Measurements from ENCODE around the gene AIF1. TPM values are rescaled to one million over a fixed set of nuclear protein-coding genes. Genes with fewer than 3 reads are reported as not detected.

AIF1 gene
- total RNA-seq, 5 donors from 2014 or later (not counting 1 experiment from before 2014, with no cell fraction given): 7.6 to 54.3 (median 18.1) TPM

DNA sequence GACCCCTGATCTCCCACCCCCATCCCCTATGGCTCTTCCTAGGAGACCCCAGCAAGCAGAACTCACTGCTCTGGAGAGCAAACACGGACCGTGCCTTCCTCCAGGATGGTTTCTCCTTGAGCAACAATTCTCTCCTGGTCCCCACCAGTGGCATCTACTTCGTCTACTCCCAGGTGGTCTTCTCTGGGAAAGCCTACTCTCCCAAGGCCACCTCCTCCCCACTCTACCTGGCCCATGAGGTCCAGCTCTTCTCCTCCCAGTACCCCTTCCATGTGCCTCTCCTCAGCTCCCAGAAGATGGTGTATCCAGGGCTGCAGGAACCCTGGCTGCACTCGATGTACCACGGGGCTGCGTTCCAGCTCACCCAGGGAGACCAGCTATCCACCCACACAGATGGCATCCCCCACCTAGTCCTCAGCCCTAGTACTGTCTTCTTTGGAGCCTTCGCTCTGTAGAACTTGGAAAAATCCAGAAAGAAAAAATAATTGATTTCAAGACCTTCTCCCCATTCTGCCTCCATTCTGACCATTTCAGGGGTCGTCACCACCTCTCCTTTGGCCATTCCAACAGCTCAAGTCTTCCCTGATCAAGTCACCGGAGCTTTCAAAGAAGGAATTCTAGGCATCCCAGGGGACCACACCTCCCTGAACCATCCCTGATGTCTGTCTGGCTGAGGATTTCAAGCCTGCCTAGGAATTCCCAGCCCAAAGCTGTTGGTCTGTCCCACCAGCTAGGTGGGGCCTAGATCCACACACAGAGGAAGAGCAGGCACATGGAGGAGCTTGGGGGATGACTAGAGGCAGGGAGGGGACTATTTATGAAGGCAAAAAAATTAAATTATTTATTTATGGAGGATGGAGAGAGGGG is 41.6 kb upstream of the AIF1 start:
- DNase-seq: no peak
- no peaks in the 10 kb centered on the region for H3K27me3 Mint-ChIP-seq
- ATAC-seq (replicated peaks in 1 of 4): no peak
- H3K27ac ChIP-seq (ENCODE audit: low read length): peak overlapping the region; percentile 92
- WGBS (ENCODE audit: insufficient coverage): 88% methylated on average over 9 of the region's 9 CpGs
- peaks cover 53 to 93% of the 10 kb centered on the region in 2 experiments for H3K4me1 ChIP-seq (ENCODE audit: control insufficient read depth in 1 of 2, extremely low read depth in 1 of 2, insufficient read depth in 2 of 2, low read length in 2 of 2)
- ChIA-PET CTCF (interaction anchor here (0.5 to 1.4 kb wide), 7 partner anchors 10 to 164 kb away, joined by 3 to 8 read pairs (median 3); no protein-coding TSS in a partner anchor), POLR2A (interaction anchor here (0.6 to 1.5 kb wide), 2 partner anchors 18 to 19 kb away, joined by 5 to 6 read pairs; partner anchors contain the start of gene NCR3 (in 1 of the 2))
- H3K4me1 Mint-ChIP-seq: peaks cover 94 to 95% (median 94%) of the 10 kb centered on the region in 3 donors
- H3K9me3 ChIP-seq: no peaks in the 10 kb centered on the region
- peaks cover 10% of the 10 kb centered on the region for H3K36me3 Mint-ChIP-seq
- no peak overlapping the region for H3K4me3 ChIP-seq (ENCODE audit: control insufficient read depth in 1 of 2, extremely low read depth in 1 of 2, low read length in 1 of 2)
- H3K36me3 ChIP-seq (ENCODE audit: control insufficient read depth in 2 of 2, extremely low read depth in 1 of 2, insufficient read depth in 1 of 2, low read length in 1 of 2): peaks cover 0 to 13% of the 10 kb centered on the region in 2 donors
- no peaks in the 10 kb centered on the region for H3K9me3 Mint-ChIP-seq
- H3K27me3 ChIP-seq (replicated peaks in 1 of 2; ENCODE audit: control insufficient read depth in 2 of 2, extremely low read depth in 1 of 2, insufficient read depth in 2 of 2, low read length in 1 of 2): no peaks in the 10 kb centered on the region
- H3K27ac Mint-ChIP-seq: peak overlapping the region; percentile 98 to 100
- peak overlapping the region; percentile 91 to 99 (median 96) for H3K4me3 Mint-ChIP-seq

- Histone ChIP-seq H3K27ac (ENCODE audit: low read length) (peak overlapping the region; percentile 92), H3K4me1 (ENCODE audit: control insufficient read depth in 1 of 2, extremely low read depth in 1 of 2, insufficient read depth in 2 of 2, low read length in 2 of 2) (peaks cover 44 to 93% of the 10 kb centered on the region in 2 experiments), H3K4me3 (ENCODE audit: control insufficient read depth in 1 of 2, extremely low read depth in 1 of 2, low read length in 1 of 2) (peak overlapping the region in 1 of 2 donors; percentile 79), H3K27me3 (replicated peaks in 1 of 2; ENCODE audit: control insufficient read depth in 2 of 2, extremely low read depth in 1 of 2, insufficient read depth in 2 of 2, low read length in 1 of 2) (no peaks in the 10 kb centered on the region), H3K9me3 (no peaks in the 10 kb centered on the region), H3K36me3 (ENCODE audit: control insufficient read depth in 2 of 2, extremely low read depth in 1 of 2, insufficient read depth in 1 of 2, low read length in 1 of 2) (peaks cover 0 to 18% of the 10 kb centered on the region in 2 donors)
- POLR2A ChIA-PET: interaction anchor here (0.6 to 2.9 kb wide), 6 partner anchors 11 to 24 kb away, joined by 3 to 8 read pairs (median 4); partner anchors contain the start of gene NCR3 (in 1 of the 2)
- DNase-seq (no peak), ATAC-seq (replicated peaks in 1 of 4) (no peak)
- WGBS (ENCODE audit: insufficient coverage): 56% methylated on average over 12 of the region's 14 CpGs
- CTCF ChIA-PET: interaction anchor here (0.5 to 4.0 kb wide), 18 partner anchors 8 to 163 kb away, joined by 3 to 22 read pairs (median 5); partner anchors contain the start of genes ATP6V1G2 (in 1 of the 2), LST1 (in 1 of the 2) and NCR3 (in 1 of the 2)
- peak overlapping the region; percentile 98 to 100 for H3K27ac Mint-ChIP-seq
- H3K36me3 Mint-ChIP-seq: peaks cover 15% of the 10 kb centered on the region
- no peaks in the 10 kb centered on the region for H3K9me3 Mint-ChIP-seq
- peak overlapping the region; percentile 86 to 99 (median 91) for H3K4me3 Mint-ChIP-seq
- H3K27me3 Mint-ChIP-seq: no peaks in the 10 kb centered on the region
- H3K4me1 Mint-ChIP-seq: peaks cover 94 to 95% (median 94%) of the 10 kb centered on the region in 3 donors
These were observed 40.6 kb upstream of the AIF1 start for GRCh38 chr6:31574106-31575061.

DNA sequence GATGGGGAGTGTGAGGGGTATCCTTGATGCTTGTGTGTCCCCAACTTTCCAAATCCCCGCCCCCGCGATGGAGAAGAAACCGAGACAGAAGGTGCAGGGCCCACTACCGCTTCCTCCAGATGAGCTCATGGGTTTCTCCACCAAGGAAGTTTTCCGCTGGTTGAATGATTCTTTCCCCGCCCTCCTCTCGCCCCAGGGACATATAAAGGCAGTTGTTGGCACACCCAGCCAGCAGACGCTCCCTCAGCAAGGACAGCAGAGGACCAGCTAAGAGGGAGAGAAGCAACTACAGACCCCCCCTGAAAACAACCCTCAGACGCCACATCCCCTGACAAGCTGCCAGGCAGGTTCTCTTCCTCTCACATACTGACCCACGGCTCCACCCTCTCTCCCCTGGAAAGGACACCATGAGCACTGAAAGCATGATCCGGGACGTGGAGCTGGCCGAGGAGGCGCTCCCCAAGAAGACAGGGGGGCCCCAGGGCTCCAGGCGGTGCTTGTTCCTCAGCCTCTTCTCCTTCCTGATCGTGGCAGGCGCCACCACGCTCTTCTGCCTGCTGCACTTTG is 39.6 kb upstream of the AIF1 start, which contains the start of gene TNF:
TNF (plus strand) TSS at position 231 of the 567 bp plus-strand sequence; CDS start at position 408, 177 bp downstream.
- ATAC-seq (replicated peaks in 1 of 4): peak; percentile 5 to 8 (median 6)
- H3K27me3 Mint-ChIP-seq: no peaks in the 10 kb centered on the region
- DNase-seq: peak in 26 of 35 experiments; percentile 32 to 81 (median 52)
- H3K4me1 Mint-ChIP-seq: peaks cover 90 to 95% (median 94%) of the 10 kb centered on the region in 3 donors
- no peaks in the 10 kb centered on the region for H3K9me3 Mint-ChIP-seq
- CTCF ChIA-PET: interaction anchor here (0.6 to 4.0 kb wide), 13 partner anchors 8 to 32 kb away, joined by 3 to 22 read pairs (median 5); partner anchors contain the start of genes ATP6V1G2 (in 1 of the 2), LST1 (in 1 of the 2) and NCR3 (in 1 of the 2)
- Histone ChIP-seq H3K4me1 (ENCODE audit: control insufficient read depth in 1 of 2, extremely low read depth in 1 of 2, insufficient read depth in 2 of 2, low read length in 2 of 2) (peaks cover 45 to 93% of the 10 kb centered on the region in 2 experiments), H3K27me3 (replicated peaks in 1 of 2; ENCODE audit: control insufficient read depth in 2 of 2, extremely low read depth in 1 of 2, insufficient read depth in 2 of 2, low read length in 1 of 2) (no peaks in the 10 kb centered on the region), H3K27ac (ENCODE audit: low read length) (peak within 1 kb of the TSS; percentile 92), H3K4me3 (ENCODE audit: control insufficient read depth in 1 of 2, extremely low read depth in 1 of 2, low read length in 1 of 2) (peak within 1 kb of the TSS; percentile 79 to 87), H3K9me3 (no peaks in the 10 kb centered on the region), H3K36me3 (ENCODE audit: control insufficient read depth in 2 of 2, extremely low read depth in 1 of 2, insufficient read depth in 1 of 2, low read length in 1 of 2) (peaks cover 0 to 18% of the 10 kb centered on the region in 2 donors)
- peak within 1 kb of the TSS; percentile 86 to 99 (median 91) for H3K4me3 Mint-ChIP-seq
- POLR2A ChIA-PET: interaction anchor here (0.7 to 2.9 kb wide), 6 partner anchors 10 to 24 kb away, joined by 3 to 8 read pairs (median 4); partner anchors contain the start of gene NCR3 (in 1 of the 2)
- H3K27ac Mint-ChIP-seq: peak within 1 kb of the TSS; percentile 98 to 100
- 12% methylated on average over 10 of the region's 19 CpGs for WGBS (ENCODE audit: insufficient coverage)
- peaks cover 21% of the 10 kb centered on the region for H3K36me3 Mint-ChIP-seq

DNA sequence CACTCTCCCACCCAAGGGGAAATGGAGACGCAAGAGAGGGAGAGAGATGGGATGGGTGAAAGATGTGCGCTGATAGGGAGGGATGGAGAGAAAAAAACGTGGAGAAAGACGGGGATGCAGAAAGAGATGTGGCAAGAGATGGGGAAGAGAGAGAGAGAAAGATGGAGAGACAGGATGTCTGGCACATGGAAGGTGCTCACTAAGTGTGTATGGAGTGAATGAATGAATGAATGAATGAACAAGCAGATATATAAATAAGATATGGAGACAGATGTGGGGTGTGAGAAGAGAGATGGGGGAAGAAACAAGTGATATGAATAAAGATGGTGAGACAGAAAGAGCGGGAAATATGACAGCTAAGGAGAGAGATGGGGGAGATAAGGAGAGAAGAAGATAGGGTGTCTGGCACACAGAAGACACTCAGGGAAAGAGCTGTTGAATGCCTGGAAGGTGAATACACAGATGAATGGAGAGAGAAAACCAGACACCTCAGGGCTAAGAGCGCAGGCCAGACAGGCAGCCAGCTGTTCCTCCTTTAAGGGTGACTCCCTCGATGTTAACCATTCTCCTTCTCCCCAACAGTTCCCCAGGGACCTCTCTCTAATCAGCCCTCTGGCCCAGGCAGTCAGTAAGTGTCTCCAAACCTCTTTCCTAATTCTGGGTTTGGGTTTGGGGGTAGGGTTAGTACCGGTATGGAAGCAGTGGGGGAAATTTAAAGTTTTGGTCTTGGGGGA is 38.9 kb upstream of the AIF1 start:
- ATAC-seq (replicated peaks in 1 of 4) (no peak), DNase-seq (peak in 1 of 35 experiments; percentile 32)
- no peaks in the 10 kb centered on the region for H3K9me3 ChIP-seq
- 33% methylated on average over 5 of the region's 8 CpGs for WGBS (ENCODE audit: insufficient coverage)
- ChIA-PET CTCF (interaction anchor here (0.6 to 4.0 kb wide), 16 partner anchors 9 to 1085 kb away, joined by 3 to 22 read pairs (median 4); partner anchors contain the start of genes ATP6V1G2 (in 1 of the 2), LST1 (in 1 of the 2) and NCR3 (in 1 of the 2)), POLR2A (interaction anchor here (0.6 to 2.9 kb wide), 4 partner anchors 11 to 260 kb away, joined by 3 to 8 read pairs (median 5); no protein-coding TSS in a partner anchor)
- peak overlapping the region; percentile 98 to 100 for H3K27ac Mint-ChIP-seq
- H3K4me1 Mint-ChIP-seq: peaks cover 85 to 95% (median 91%) of the 10 kb centered on the region in 3 donors
- H3K36me3 ChIP-seq (ENCODE audit: control insufficient read depth in 2 of 2, extremely low read depth in 1 of 2, insufficient read depth in 1 of 2, low read length in 1 of 2): peaks cover 0 to 18% of the 10 kb centered on the region in 2 donors
- no peaks in the 10 kb centered on the region for H3K27me3 ChIP-seq (replicated peaks in 1 of 2; ENCODE audit: control insufficient read depth in 2 of 2, extremely low read depth in 1 of 2, insufficient read depth in 2 of 2, low read length in 1 of 2)
- H3K4me1 ChIP-seq (ENCODE audit: control insufficient read depth in 1 of 2, extremely low read depth in 1 of 2, insufficient read depth in 2 of 2, low read length in 2 of 2): peaks cover 39 to 90% of the 10 kb centered on the region in 2 experiments
- no peaks in the 10 kb centered on the region for H3K27me3 Mint-ChIP-seq
- H3K36me3 Mint-ChIP-seq: peaks cover 27% of the 10 kb centered on the region
- H3K4me3 Mint-ChIP-seq: peak overlapping the region; percentile 86 to 99 (median 91)
- H3K27ac ChIP-seq (ENCODE audit: low read length): peak overlapping the region; percentile 92
- H3K4me3 ChIP-seq (ENCODE audit: control insufficient read depth in 1 of 2, extremely low read depth in 1 of 2, low read length in 1 of 2): peak overlapping the region; percentile 79 to 87
- no peaks in the 10 kb centered on the region for H3K9me3 Mint-ChIP-seq

Data from T-cell (primary cell).